HepG2 (cell line): ENCODE results near the gene PRRT1B. TPM values are rescaled to one million over a fixed set of nuclear protein-coding genes. Genes with fewer than 3 reads are reported as not detected.

Source experiments
- ATAC-seq: fragments of 200-7000 bp; cut with Tn5 transposase; 3 replicates; pipeline ENCODE4 v1.9.1; 2020; ENCODE audit warnings: mild to moderate bottlenecking, moderate library complexity
- BruUV-seq: library from RNA; stranded (reverse); fragments of 400-500 nt; replicated peaks from 2 replicates; lab custom pipeline; 2021; lab: Mats Ljungman, UMichigan
- CTCF ChIA-PET: fragments of 300-600 bp; formaldehyde crosslinking; extraction: SDS; loops from one replicate; lab custom pipeline; 2021; ENCODE audit warnings: low total read pairs, inconsistent platforms, low intra/inter-chr PET ratio; lab: Yijun Ruan, JAX
- POLR2A ChIA-PET: fragments of 350-600 bp; sonication (Branson Sonifier 250); formaldehyde crosslinking; loops from one replicate; lab custom pipeline; 2020; ENCODE audit warnings: antibody characterized with exemption, inconsistent platforms; lab: Yijun Ruan, JAX
- DNase-seq: peaks from one replicate; pipeline ENCODE4 v3.0.0-alpha.2; 2015; ENCODE audit warnings: low spot score
- FAIRE-seq: peaks from 3 replicates; lab custom pipeline; 2011; peaks lifted over from hg19 to GRCh38; lab: Jason Lieb, UNC
- H2AFZ ChIP-seq: one replicate; pipeline ENCODE4 v1.6.1; 2011; ENCODE audit warnings: low read length, inconsistent platforms
- H3K27ac ChIP-seq: fragments of 300-600 bp; 3 replicates; pipeline ENCODE4 v1.8.0; 2011; ENCODE audit warnings: mixed run types, mild to moderate bottlenecking, mixed read lengths, low read length, inconsistent platforms; ENCODE audit not compliant: insufficient read depth; ENCODE audit errors: extremely low read length
- H3K27me3 ChIP-seq, 2 experiments: fragments of 200-600 bp in 1 of 2; 2 replicates in 1 of 2; 3 replicates in 1 of 2; pipeline versions ENCODE4 v1.6.0 to v1.8.0; 2011; ENCODE audit warnings: low read length in 2 of 2, mild to moderate bottlenecking in 2 of 2, moderate library complexity in 2 of 2, inconsistent platforms in 1 of 2; ENCODE audit not compliant: insufficient read depth in 2 of 2, control insufficient read depth in 1 of 2
- H3K36me3 ChIP-seq, 2 experiments: fragments of 200-600 bp in 1 of 2; replicated peaks in 1 of 2; 2 replicates in 1 of 2; 3 replicates in 1 of 2; pipeline versions ENCODE4 v1.5.1 to v1.8.0; 2011; ENCODE audit warnings: low read length in 2 of 2, inconsistent platforms in 1 of 2; ENCODE audit not compliant: insufficient read depth in 2 of 2, control insufficient read depth in 1 of 2
- H3K4me1 ChIP-seq: 2 replicates; pipeline ENCODE4 v1.5.1; 2012; ENCODE audit warnings: low read length, inconsistent platforms; ENCODE audit not compliant: insufficient read depth
- H3K4me2 ChIP-seq: 2 replicates; pipeline ENCODE4 v1.6.0; 2011; ENCODE audit warnings: low read depth, low read length, inconsistent platforms
- H3K4me3 ChIP-seq, 3 experiments: fragments of 200-600 bp in 1 of 3; sonication (generic), shearing (Covaris generic) in 1 of 3; replicated peaks in 1 of 3; 2 replicates each; pipeline ENCODE4 v1.5.1; 2011 to 2016; ENCODE audit warnings: low read length in 3 of 3, inconsistent platforms in 2 of 3, low read depth in 2 of 3, mild to moderate bottlenecking in 2 of 3, control low read depth in 1 of 3, mixed read lengths in 1 of 3; ENCODE audit not compliant: insufficient read depth in 1 of 3
- H3K79me2 ChIP-seq: one replicate; pipeline ENCODE4 v1.6.1; 2011; ENCODE audit warnings: low read length, inconsistent platforms; ENCODE audit not compliant: insufficient read depth
- H3K9ac ChIP-seq: 2 replicates; pipeline ENCODE4 v1.6.0; 2011; ENCODE audit warnings: mild to moderate bottlenecking, low read depth, low read length, inconsistent platforms; ENCODE audit not compliant: insufficient read depth
- H3K9me3 ChIP-seq: 2 replicates; pipeline ENCODE4 v1.5.1; 2012; ENCODE audit warnings: mild to moderate bottlenecking, low read length
- H4K20me1 ChIP-seq: 2 replicates; pipeline ENCODE4 v1.6.0; 2011; ENCODE audit warnings: inconsistent platforms, mild to moderate bottlenecking, low read length, moderate library complexity; ENCODE audit not compliant: insufficient read depth
- BCL6 ChIP-seq: IDR thresholded peaks from 2 replicates; pipeline ENCODE4 v1.6.1; 2016; ENCODE audit warnings: missing genetic modification reagents, missing compliant biosample characterization
- CREB1 ChIP-seq, 2 experiments: fragments of 450-650 bp in 1 of 2; IDR thresholded peaks; 2 replicates each; pipeline ENCODE4 v1.6.1; 2016 to 2017; ENCODE audit warnings: control low read depth in 1 of 2, mild to moderate bottlenecking in 1 of 2, missing compliant biosample characterization in 1 of 2, missing genetic modification characterization in 1 of 2
- FOXA3 ChIP-seq: IDR thresholded peaks from 2 replicates; pipeline ENCODE4 v1.6.1; 2016; ENCODE audit warnings: missing genetic modification reagents, missing compliant biosample characterization
- HDAC1 ChIP-seq: sonication (generic); formaldehyde crosslinking; IDR thresholded peaks from 2 replicates; pipeline ENCODE4 v1.5.1; 2020; ENCODE audit warnings: mild to moderate bottlenecking, missing genetic modification reagents
- HOXA7 ChIP-seq: sonication (generic); formaldehyde crosslinking; IDR thresholded peaks from 2 replicates; pipeline ENCODE4 v1.8.1; 2022; ENCODE audit warnings: mild to moderate bottlenecking, missing genetic modification reagents, moderate library complexity
- LCORL ChIP-seq, 2 experiments: fragments of 450-650 bp in 1 of 2; sonication (generic) in 1 of 2; formaldehyde crosslinking in 1 of 2; IDR thresholded peaks; 2 replicates each; pipeline versions ENCODE4 v1.5.0 to v1.6.1; 2017 to 2020; ENCODE audit warnings: antibody characterized with exemption in 1 of 2, missing genetic modification reagents in 1 of 2
- RXRB ChIP-seq: IDR thresholded peaks from 2 replicates; pipeline ENCODE4 v1.6.1; 2016; ENCODE audit warnings: borderline replicate concordance, missing genetic modification reagents, missing compliant biosample characterization
- SAP130 ChIP-seq: IDR thresholded peaks from 2 replicates; pipeline ENCODE4 v1.6.1; 2016; ENCODE audit warnings: low read depth
- SMARCC2 ChIP-seq: fragments of 450-650 bp; IDR thresholded peaks from 2 replicates; pipeline ENCODE4 v1.6.1; 2017; ENCODE audit warnings: antibody characterized with exemption, mild to moderate bottlenecking
- SUZ12 ChIP-seq: fragments of 150-350 bp; IDR thresholded peaks from 2 replicates; pipeline ENCODE4 v1.6.1; 2014; ENCODE audit warnings: low read depth, low read length
- SYNCRIP ChIP-seq: fragments of 200-400 bp; formaldehyde crosslinking; IDR thresholded peaks from 2 replicates; pipeline ENCODE4 v1.6.1; 2018; ENCODE audit warnings: mild to moderate bottlenecking, low read depth, low read length; ENCODE audit not compliant: insufficient read depth
- ZNF34 ChIP-seq: sonication (generic); formaldehyde crosslinking; IDR thresholded peaks from 2 replicates; pipeline ENCODE4 v1.4.0; 2020; ENCODE audit warnings: mild to moderate bottlenecking, missing genetic modification reagents, borderline replicate concordance
- ZNF672 ChIP-seq: sonication (generic); formaldehyde crosslinking; IDR thresholded peaks from 2 replicates; pipeline ENCODE4 v1.8.1; 2022; ENCODE audit warnings: missing genetic modification reagents
- ZNF746 ChIP-seq: sonication (generic); formaldehyde crosslinking; IDR thresholded peaks from 2 replicates; pipeline ENCODE4 v1.8.0; 2022; ENCODE audit warnings: mild to moderate bottlenecking, missing genetic modification reagents
- ZNF775 ChIP-seq: sonication (generic); formaldehyde crosslinking; IDR thresholded peaks from 2 replicates; pipeline ENCODE4 v1.4.0; 2020; ENCODE audit warnings: missing genetic modification reagents, mild to moderate bottlenecking, moderate library complexity, borderline replicate concordance
- WGBS: methylation state at CpG from one replicate; pipeline ENCODE4 v1.1.6; 2017; ENCODE audit warnings: low lambda C conversion rate; 5-methylcytosine and 5-hydroxymethylcytosine counted together
- in situ Hi-C: cut with HindIII; loops from 2 replicates; pipeline ENCODE4 v1.10.0; 2017; ENCODE audit warnings: low pct_unique_long_range_greater_than_20kb; ENCODE audit not compliant: extremely low pct_ligation_motif_present
- intact Hi-C: fragments of 100-400 bp; cut with micrococcal nuclease; formaldehyde crosslinking; loops from one replicate; pipeline ENCODE4 v1.10.0; 2022; ENCODE audit not compliant: unreplicated experiment
- polyA plus RNA-seq, 8 experiments: library from polyadenylated mRNA; depleted of rRNA in 3 of 8; stranded (reverse) in 7 of 8; unstranded in 1 of 8; fragments of >200 nt; fragmentation: Illumina TruSeq in 4 of 8; extraction: Trizol in 4 of 8; gene quantifications; 2 replicates each; pipeline versions ENCODE4 v1.2.1 to v1.2.3, GENCODE V29; 2011 to 2016; ENCODE audit warnings: low read depth in 4 of 8, missing spikeins in 1 of 8, mixed read lengths in 1 of 8; ENCODE audit not compliant: insufficient read depth in 1 of 8
- total RNA-seq, 5 experiments: library from RNA; depleted of rRNA; stranded (reverse); fragments of >200 nt; fragmentation: Illumina TruSeq; extraction: Trizol; gene quantifications; 2 replicates each; pipeline ENCODE4 v1.2.3, GENCODE V29; 2016; ENCODE audit warnings: low read depth in 1 of 5
- TF ChIP-seq, protein P1 (sequence below): sonication (generic); formaldehyde crosslinking; IDR thresholded peaks from 2 replicates; pipeline ENCODE4 v1.4.0; 2020; ENCODE audit warnings: missing genetic modification reagents
- TF ChIP-seq, protein P2 (sequence below): sonication (generic); formaldehyde crosslinking; IDR thresholded peaks from 2 replicates; pipeline ENCODE4 v1.4.0; 2020; ENCODE audit warnings: missing genetic modification reagents
- TF ChIP-seq, protein P3 (sequence below): sonication (generic); formaldehyde crosslinking; conservative IDR thresholded peaks from 2 replicates; pipeline ENCODE4 v1.4.0; 2020; ENCODE audit warnings: missing genetic modification reagents

PRRT1B gene
- total and polyA plus RNA-seq, 2 of the 13 experiments (the other 11 are each of a cell fraction or from before 2014, with no cell fraction given), result not detected

DNA sequence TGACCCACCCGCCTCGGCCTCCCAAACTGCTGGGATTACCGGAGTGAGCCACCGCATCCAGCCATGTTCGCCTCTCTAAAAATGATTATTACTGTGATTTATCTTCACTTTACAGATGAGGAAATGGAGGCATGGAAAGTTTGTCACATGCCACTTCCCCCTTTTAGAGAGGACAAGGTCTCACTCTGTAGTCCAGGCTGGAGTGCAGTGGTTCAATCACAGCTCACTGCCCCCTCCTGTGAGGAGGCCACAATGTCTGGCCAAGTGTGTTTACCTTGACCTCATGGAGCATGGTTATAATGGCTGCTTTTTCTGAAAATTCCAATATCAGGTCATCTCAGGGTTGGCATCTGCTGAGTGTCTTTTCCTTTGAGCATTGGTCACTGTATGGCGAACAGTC lies 6.7 kb downstream of the PRRT1B start:
- no peaks in the 10 kb centered on the region for H3K79me2 ChIP-seq
- H3K9me3 ChIP-seq, result no peaks in the 10 kb centered on the region
- CTCF ChIA-PET, result no interaction called here
- no peak overlapping the region for H3K4me2 ChIP-seq
- WGBS, result 60% methylated on average over 6 of the region's 6 CpGs
- H3K36me3 ChIP-seq, result no peaks in the 10 kb centered on the region
- no TSS peak for BruUV-seq
- POLR2A ChIA-PET, result no interaction called here
- intact Hi-C loops, result no loop called here
- DNase-seq (peak; percentile 34), ATAC-seq (peak; percentile 73), FAIRE-seq (no peak)
- H3K27me3 ChIP-seq, result peaks cover 1 to 55% of the 10 kb centered on the region in 2 experiments
- H3K9ac ChIP-seq, result no peak overlapping the region
- H4K20me1 ChIP-seq, result no peaks in the 10 kb centered on the region; the same call in 1 of the 2 replicates
- no peak overlapping the region for H3K4me3 ChIP-seq
- no peak overlapping the region for H3K27ac ChIP-seq
- peaks cover 14% of the 10 kb centered on the region for H3K4me1 ChIP-seq
- in situ Hi-C loops, result no loop called here
- H2AFZ ChIP-seq, result no peak overlapping the region
- TF ChIP-seq SAP130 (CRISPR knock-in tag), result no peak
- no peak for TF ChIP-seq CREB1 (IDR thresholded peaks at IDR 0.05)
- TF ChIP-seq CREB1 (CRISPR knock-in tag; IDR thresholded peaks at IDR 0.05), result no peak
- TF ChIP-seq LCORL (IDR thresholded peaks at IDR 0.05), result no peak
- no peak for TF ChIP-seq LCORL (CRISPR knock-in tag; IDR thresholded peaks at IDR 0.05)
- no peak for TF ChIP-seq HDAC1 (CRISPR knock-in tag)
- no peak for TF ChIP-seq ZNF672 (CRISPR knock-in tag)
- TF ChIP-seq SUZ12, result no peak
- TF ChIP-seq ZNF746 (CRISPR knock-in tag), result no peak
- 0 out of 2 replicates have a peak, but pooled peaks have one; percentile 12 for TF ChIP-seq RXRB (CRISPR knock-in tag)
- no peak for TF ChIP-seq ZNF34 (CRISPR knock-in tag)
- TF ChIP-seq, protein P1, sequence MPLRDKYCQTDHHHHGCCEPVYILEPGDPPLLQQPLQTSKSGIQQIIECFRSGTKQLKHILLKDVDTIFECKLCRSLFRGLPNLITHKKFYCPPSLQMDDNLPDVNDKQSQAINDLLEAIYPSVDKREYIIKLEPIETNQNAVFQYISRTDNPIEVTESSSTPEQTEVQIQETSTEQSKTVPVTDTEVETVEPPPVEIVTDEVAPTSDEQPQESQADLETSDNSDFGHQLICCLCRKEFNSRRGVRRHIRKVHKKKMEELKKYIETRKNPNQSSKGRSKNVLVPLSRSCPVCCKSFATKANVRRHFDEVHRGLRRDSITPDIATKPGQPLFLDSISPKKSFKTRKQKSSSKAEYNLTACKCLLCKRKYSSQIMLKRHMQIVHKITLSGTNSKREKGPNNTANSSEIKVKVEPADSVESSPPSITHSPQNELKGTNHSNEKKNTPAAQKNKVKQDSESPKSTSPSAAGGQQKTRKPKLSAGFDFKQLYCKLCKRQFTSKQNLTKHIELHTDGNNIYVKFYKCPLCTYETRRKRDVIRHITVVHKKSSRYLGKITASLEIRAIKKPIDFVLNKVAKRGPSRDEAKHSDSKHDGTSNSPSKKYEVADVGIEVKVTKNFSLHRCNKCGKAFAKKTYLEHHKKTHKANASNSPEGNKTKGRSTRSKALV (CRISPR knock-in tag), result no peak
- TF ChIP-seq, protein P2, sequence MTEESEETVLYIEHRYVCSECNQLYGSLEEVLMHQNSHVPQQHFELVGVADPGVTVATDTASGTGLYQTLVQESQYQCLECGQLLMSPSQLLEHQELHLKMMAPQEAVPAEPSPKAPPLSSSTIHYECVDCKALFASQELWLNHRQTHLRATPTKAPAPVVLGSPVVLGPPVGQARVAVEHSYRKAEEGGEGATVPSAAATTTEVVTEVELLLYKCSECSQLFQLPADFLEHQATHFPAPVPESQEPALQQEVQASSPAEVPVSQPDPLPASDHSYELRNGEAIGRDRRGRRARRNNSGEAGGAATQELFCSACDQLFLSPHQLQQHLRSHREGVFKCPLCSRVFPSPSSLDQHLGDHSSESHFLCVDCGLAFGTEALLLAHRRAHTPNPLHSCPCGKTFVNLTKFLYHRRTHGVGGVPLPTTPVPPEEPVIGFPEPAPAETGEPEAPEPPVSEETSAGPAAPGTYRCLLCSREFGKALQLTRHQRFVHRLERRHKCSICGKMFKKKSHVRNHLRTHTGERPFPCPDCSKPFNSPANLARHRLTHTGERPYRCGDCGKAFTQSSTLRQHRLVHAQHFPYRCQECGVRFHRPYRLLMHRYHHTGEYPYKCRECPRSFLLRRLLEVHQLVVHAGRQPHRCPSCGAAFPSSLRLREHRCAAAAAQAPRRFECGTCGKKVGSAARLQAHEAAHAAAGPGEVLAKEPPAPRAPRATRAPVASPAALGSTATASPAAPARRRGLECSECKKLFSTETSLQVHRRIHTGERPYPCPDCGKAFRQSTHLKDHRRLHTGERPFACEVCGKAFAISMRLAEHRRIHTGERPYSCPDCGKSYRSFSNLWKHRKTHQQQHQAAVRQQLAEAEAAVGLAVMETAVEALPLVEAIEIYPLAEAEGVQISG, result peak; percentile 75
- no peak for TF ChIP-seq SMARCC2
- no peak for TF ChIP-seq HOXA7 (CRISPR knock-in tag)
- no peak for TF ChIP-seq SYNCRIP
- peak; percentile 49 for TF ChIP-seq BCL6
- 0 out of 2 replicates have a peak, but pooled peaks have one; percentile 13 for TF ChIP-seq FOXA3
- TF ChIP-seq ZNF775 (CRISPR knock-in tag), result no peak
- TF ChIP-seq, protein P3, sequence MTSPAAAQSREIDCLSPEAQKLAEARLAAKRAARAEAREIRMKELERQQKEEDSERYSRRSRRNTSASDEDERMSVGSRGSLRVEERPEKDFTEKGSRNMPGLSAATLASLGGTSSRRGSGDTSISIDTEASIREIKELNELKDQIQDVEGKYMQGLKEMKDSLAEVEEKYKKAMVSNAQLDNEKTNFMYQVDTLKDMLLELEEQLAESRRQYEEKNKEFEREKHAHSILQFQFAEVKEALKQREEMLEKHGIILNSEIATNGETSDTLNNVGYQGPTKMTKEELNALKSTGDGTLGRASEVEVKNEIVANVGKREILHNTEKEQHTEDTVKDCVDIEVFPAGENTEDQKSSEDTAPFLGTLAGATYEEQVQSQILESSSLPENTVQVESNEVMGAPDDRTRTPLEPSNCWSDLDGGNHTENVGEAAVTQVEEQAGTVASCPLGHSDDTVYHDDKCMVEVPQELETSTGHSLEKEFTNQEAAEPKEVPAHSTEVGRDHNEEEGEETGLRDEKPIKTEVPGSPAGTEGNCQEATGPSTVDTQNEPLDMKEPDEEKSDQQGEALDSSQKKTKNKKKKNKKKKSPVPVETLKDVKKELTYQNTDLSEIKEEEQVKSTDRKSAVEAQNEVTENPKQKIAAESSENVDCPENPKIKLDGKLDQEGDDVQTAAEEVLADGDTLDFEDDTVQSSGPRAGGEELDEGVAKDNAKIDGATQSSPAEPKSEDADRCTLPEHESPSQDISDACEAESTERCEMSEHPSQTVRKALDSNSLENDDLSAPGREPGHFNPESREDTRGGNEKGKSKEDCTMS (CRISPR knock-in tag), result no peak
